H1 (cell line): Measurements from ENCODE around the gene CRYGB.

Experiments used
- CEBPB ChIP-seq: IDR thresholded peaks from 2 replicates; pipeline ENCODE4 v1.6.1; 2012; ENCODE audit warnings: low read depth, low read length
- JUND ChIP-seq: IDR thresholded peaks from 2 replicates; pipeline ENCODE4 v1.6.1; 2011; ENCODE audit warnings: mild to moderate bottlenecking, improper control_type of control experiment, low read length
- KDM5A ChIP-seq: fragments of 200-600 bp; IDR thresholded peaks from 2 replicates; pipeline ENCODE4 v1.7.1; 2012; ENCODE audit warnings: mild to moderate bottlenecking, low read length, inconsistent platforms, mixed read lengths
- POLR2A ChIP-seq, 2 experiments: IDR thresholded peaks; 1 replicate in 1 of 2; 2 replicates in 1 of 2; pipeline ENCODE4 v1.6.1; 2011; ENCODE audit warnings: low read depth in 2 of 2, low read length in 2 of 2, mild to moderate bottlenecking in 2 of 2; ENCODE audit errors: control extremely low read depth in 1 of 2
- POLR2AphosphoS5 ChIP-seq: IDR thresholded peaks from 2 replicates; pipeline ENCODE4 v1.6.1; 2011; ENCODE audit warnings: low read depth, low read length
- TAF1 ChIP-seq: IDR thresholded peaks from 2 replicates; pipeline ENCODE4 v1.6.1; 2011; ENCODE audit warnings: mild to moderate bottlenecking, low read depth, low read length
- ZNF274 ChIP-seq: IDR thresholded peaks from 2 replicates; pipeline ENCODE4 v1.7.0; 2012; ENCODE audit warnings: low read length, borderline replicate concordance; ENCODE audit errors: extremely low read depth
- TF ChIP-seq, protein P1 (sequence below): IDR thresholded peaks from 2 replicates; pipeline ENCODE4 v1.6.1; 2012; ENCODE audit warnings: inconsistent platforms
- TF ChIP-seq, protein P2 (sequence below), 3 experiments: IDR thresholded peaks; 1 replicate in 2 of 3; 2 replicates in 1 of 3; pipeline versions ENCODE4 v1.5.1 to v1.6.1; 2011; ENCODE audit warnings: low read length in 3 of 3, mild to moderate bottlenecking in 3 of 3, inconsistent platforms in 2 of 3, low read depth in 1 of 3, moderate library complexity in 1 of 3; ENCODE audit not compliant: insufficient read depth in 1 of 3; ENCODE audit errors: control extremely low read depth in 1 of 3
- TF ChIP-seq, protein P3 (sequence below): fragments of 300-600 bp; sonication (generic); IDR thresholded peaks from 2 replicates; pipeline ENCODE4 v1.7.1; 2012; ENCODE audit warnings: low read length, moderate library complexity, mild to moderate bottlenecking, inconsistent platforms; ENCODE audit not compliant: insufficient replicate concordance
- TF ChIP-seq, protein P4 (sequence below): IDR thresholded peaks from 2 replicates; pipeline ENCODE4 v1.6.1; 2012; ENCODE audit warnings: inconsistent platforms
- TF ChIP-seq, protein P5 (sequence below): IDR thresholded peaks from 2 replicates; pipeline ENCODE4 v1.6.1; 2011; ENCODE audit warnings: low read depth, mild to moderate bottlenecking, low read length; ENCODE audit not compliant: insufficient read depth

DNA sequence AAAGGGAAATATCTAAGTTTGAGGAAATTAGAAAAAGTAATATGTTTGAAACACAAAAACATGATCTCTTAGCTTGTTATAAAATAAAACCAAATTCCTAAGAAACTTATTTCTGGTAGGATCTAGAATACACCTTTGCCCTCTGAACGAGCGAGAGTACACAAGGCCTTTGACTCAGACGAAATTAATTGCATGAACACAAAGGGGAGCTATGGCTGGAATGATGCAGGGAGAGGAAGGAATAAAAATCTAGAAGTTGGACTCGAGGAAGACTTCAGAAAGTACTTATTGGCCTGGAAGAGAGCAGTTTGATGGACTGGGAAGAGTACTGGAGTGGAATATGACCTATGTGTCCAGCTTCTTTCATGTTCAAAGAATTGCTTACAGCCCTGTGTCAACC, 20.7 kb downstream of the CRYGB start:
- TF ChIP-seq ZNF274 = no peak
- no peak for TF ChIP-seq POLR2A (IDR thresholded peaks at IDR 0.05; ENCODE audit: control extremely low read depth in 1 of 2, low read depth in 2 of 2, low read length in 2 of 2)
- TF ChIP-seq JUND = no peak
- TF ChIP-seq, protein P1, sequence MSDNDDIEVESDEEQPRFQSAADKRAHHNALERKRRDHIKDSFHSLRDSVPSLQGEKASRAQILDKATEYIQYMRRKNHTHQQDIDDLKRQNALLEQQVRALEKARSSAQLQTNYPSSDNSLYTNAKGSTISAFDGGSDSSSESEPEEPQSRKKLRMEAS = no peak
- TF ChIP-seq, protein P2, sequence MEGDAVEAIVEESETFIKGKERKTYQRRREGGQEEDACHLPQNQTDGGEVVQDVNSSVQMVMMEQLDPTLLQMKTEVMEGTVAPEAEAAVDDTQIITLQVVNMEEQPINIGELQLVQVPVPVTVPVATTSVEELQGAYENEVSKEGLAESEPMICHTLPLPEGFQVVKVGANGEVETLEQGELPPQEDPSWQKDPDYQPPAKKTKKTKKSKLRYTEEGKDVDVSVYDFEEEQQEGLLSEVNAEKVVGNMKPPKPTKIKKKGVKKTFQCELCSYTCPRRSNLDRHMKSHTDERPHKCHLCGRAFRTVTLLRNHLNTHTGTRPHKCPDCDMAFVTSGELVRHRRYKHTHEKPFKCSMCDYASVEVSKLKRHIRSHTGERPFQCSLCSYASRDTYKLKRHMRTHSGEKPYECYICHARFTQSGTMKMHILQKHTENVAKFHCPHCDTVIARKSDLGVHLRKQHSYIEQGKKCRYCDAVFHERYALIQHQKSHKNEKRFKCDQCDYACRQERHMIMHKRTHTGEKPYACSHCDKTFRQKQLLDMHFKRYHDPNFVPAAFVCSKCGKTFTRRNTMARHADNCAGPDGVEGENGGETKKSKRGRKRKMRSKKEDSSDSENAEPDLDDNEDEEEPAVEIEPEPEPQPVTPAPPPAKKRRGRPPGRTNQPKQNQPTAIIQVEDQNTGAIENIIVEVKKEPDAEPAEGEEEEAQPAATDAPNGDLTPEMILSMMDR (IDR thresholded peaks at IDR 0.05; ENCODE audit: control extremely low read depth in 1 of 3, insufficient read depth in 1 of 3, low read depth in 1 of 3, low read length in 3 of 3) = no peak
- no peak for TF ChIP-seq POLR2AphosphoS5
- TF ChIP-seq TAF1 = no peak
- TF ChIP-seq, protein P3, sequence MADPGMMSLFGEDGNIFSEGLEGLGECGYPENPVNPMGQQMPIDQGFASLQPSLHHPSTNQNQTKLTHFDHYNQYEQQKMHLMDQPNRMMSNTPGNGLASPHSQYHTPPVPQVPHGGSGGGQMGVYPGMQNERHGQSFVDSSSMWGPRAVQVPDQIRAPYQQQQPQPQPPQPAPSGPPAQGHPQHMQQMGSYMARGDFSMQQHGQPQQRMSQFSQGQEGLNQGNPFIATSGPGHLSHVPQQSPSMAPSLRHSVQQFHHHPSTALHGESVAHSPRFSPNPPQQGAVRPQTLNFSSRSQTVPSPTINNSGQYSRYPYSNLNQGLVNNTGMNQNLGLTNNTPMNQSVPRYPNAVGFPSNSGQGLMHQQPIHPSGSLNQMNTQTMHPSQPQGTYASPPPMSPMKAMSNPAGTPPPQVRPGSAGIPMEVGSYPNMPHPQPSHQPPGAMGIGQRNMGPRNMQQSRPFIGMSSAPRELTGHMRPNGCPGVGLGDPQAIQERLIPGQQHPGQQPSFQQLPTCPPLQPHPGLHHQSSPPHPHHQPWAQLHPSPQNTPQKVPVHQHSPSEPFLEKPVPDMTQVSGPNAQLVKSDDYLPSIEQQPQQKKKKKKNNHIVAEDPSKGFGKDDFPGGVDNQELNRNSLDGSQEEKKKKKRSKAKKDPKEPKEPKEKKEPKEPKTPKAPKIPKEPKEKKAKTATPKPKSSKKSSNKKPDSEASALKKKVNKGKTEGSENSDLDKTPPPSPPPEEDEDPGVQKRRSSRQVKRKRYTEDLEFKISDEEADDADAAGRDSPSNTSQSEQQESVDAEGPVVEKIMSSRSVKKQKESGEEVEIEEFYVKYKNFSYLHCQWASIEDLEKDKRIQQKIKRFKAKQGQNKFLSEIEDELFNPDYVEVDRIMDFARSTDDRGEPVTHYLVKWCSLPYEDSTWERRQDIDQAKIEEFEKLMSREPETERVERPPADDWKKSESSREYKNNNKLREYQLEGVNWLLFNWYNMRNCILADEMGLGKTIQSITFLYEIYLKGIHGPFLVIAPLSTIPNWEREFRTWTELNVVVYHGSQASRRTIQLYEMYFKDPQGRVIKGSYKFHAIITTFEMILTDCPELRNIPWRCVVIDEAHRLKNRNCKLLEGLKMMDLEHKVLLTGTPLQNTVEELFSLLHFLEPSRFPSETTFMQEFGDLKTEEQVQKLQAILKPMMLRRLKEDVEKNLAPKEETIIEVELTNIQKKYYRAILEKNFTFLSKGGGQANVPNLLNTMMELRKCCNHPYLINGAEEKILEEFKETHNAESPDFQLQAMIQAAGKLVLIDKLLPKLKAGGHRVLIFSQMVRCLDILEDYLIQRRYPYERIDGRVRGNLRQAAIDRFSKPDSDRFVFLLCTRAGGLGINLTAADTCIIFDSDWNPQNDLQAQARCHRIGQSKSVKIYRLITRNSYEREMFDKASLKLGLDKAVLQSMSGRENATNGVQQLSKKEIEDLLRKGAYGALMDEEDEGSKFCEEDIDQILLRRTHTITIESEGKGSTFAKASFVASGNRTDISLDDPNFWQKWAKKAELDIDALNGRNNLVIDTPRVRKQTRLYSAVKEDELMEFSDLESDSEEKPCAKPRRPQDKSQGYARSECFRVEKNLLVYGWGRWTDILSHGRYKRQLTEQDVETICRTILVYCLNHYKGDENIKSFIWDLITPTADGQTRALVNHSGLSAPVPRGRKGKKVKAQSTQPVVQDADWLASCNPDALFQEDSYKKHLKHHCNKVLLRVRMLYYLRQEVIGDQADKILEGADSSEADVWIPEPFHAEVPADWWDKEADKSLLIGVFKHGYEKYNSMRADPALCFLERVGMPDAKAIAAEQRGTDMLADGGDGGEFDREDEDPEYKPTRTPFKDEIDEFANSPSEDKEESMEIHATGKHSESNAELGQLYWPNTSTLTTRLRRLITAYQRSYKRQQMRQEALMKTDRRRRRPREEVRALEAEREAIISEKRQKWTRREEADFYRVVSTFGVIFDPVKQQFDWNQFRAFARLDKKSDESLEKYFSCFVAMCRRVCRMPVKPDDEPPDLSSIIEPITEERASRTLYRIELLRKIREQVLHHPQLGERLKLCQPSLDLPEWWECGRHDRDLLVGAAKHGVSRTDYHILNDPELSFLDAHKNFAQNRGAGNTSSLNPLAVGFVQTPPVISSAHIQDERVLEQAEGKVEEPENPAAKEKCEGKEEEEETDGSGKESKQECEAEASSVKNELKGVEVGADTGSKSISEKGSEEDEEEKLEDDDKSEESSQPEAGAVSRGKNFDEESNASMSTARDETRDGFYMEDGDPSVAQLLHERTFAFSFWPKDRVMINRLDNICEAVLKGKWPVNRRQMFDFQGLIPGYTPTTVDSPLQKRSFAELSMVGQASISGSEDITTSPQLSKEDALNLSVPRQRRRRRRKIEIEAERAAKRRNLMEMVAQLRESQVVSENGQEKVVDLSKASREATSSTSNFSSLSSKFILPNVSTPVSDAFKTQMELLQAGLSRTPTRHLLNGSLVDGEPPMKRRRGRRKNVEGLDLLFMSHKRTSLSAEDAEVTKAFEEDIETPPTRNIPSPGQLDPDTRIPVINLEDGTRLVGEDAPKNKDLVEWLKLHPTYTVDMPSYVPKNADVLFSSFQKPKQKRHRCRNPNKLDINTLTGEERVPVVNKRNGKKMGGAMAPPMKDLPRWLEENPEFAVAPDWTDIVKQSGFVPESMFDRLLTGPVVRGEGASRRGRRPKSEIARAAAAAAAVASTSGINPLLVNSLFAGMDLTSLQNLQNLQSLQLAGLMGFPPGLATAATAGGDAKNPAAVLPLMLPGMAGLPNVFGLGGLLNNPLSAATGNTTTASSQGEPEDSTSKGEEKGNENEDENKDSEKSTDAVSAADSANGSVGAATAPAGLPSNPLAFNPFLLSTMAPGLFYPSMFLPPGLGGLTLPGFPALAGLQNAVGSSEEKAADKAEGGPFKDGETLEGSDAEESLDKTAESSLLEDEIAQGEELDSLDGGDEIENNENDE = no peak
- TF ChIP-seq, protein P4, sequence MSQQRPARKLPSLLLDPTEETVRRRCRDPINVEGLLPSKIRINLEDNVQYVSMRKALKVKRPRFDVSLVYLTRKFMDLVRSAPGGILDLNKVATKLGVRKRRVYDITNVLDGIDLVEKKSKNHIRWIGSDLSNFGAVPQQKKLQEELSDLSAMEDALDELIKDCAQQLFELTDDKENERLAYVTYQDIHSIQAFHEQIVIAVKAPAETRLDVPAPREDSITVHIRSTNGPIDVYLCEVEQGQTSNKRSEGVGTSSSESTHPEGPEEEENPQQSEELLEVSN = no peak
- TF ChIP-seq CEBPB = no peak
- TF ChIP-seq KDM5A = no peak
- TF ChIP-seq, protein P5, sequence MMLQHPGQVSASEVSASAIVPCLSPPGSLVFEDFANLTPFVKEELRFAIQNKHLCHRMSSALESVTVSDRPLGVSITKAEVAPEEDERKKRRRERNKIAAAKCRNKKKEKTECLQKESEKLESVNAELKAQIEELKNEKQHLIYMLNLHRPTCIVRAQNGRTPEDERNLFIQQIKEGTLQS = no peak
